ENCODE data around the gene PARP11. TPM values are rescaled to one million over a fixed set of nuclear protein-coding genes. Genes with fewer than 3 reads are reported as not detected.

PARP11 gene
- total RNA-seq, 4 donors from 2014 or later, result 3.9 to 10.0 (median 6.2) TPM

GRCh38 chr12:3805077-3805476 lies 68.1 kb downstream of the PARP11 start:
- H3K27ac ChIP-seq, result no peak overlapping the region
- H3K36me3 ChIP-seq, result peaks cover 0 to 37% of the 10 kb centered on the region in 2 donors
- TF ChIP-seq POLR2A (IDR thresholded peaks at IDR 0.05) (no peak), CTCF (IDR thresholded peaks at IDR 0.05) (no peak), EP300 (IDR thresholded peaks at IDR 0.05) (no peak), POLR2AphosphoS5 (IDR thresholded peaks at IDR 0.05) (no peak)
- H3K4me1 ChIP-seq, result no peaks in the 10 kb centered on the region
- no peak for ATAC-seq
- no peak overlapping the region for H3K4me3 ChIP-seq
- WGBS, 2 donors (ENCODE audit: low coverage in 1 of 2), result 75 to 78% methylated on average over 1 of the region's 1 CpG
- H3K27me3 ChIP-seq, result no peaks in the 10 kb centered on the region
- no peaks in the 10 kb centered on the region for H3K9me3 ChIP-seq

- no peak for ATAC-seq
- Histone ChIP-seq H3K27me3 (no peaks in the 10 kb centered on the region), H3K4me3 (no peak overlapping the region), H3K27ac (no peak overlapping the region), H3K36me3 (peaks cover 0 to 32% of the 10 kb centered on the region in 2 donors), H3K9me3 (no peaks in the 10 kb centered on the region), H3K4me1 (no peaks in the 10 kb centered on the region)
- 39 to 40% methylated on average over 13 to 14 of the region's 14 CpGs for WGBS, 2 donors (ENCODE audit: low coverage in 1 of 2)
- TF ChIP-seq CTCF (IDR thresholded peaks at IDR 0.05), result peak; percentile 58 to 78 (median 62)
- TF ChIP-seq POLR2A (IDR thresholded peaks at IDR 0.05), result no peak
These were observed 69.2 kb downstream of the PARP11 start for GRCh38 chr12:3803865-3804472.

- Histone ChIP-seq H3K4me3 (no peak overlapping the region), H3K9me3 (no peaks in the 10 kb centered on the region), H3K27ac (no peak overlapping the region), H3K36me3 (peaks cover 0 to 33% of the 10 kb centered on the region in 2 donors), H3K4me1 (no peaks in the 10 kb centered on the region), H3K27me3 (no peaks in the 10 kb centered on the region)
- no peak for ATAC-seq
- 62 to 76% methylated on average over 3 to 4 of the region's 5 CpGs for WGBS, 2 donors (ENCODE audit: low coverage in 1 of 2)
- TF ChIP-seq CTCF (IDR thresholded peaks at IDR 0.05), result no peak
- no peak for TF ChIP-seq POLR2A (IDR thresholded peaks at IDR 0.05)
- no peak for TF ChIP-seq EP300 (IDR thresholded peaks at IDR 0.05)
- TF ChIP-seq POLR2AphosphoS5 (IDR thresholded peaks at IDR 0.05), result no peak
These were observed 70.5 kb downstream of the PARP11 start for GRCh38 chr12:3802721-3803120.

- Histone ChIP-seq H3K4me3 (no peak overlapping the region), H3K36me3 (peaks cover 0 to 13% of the 10 kb centered on the region in 2 donors), H3K27ac (no peak overlapping the region), H3K4me1 (no peaks in the 10 kb centered on the region), H3K9me3 (no peaks in the 10 kb centered on the region), H3K27me3 (no peaks in the 10 kb centered on the region)
- TF ChIP-seq CTCF (IDR thresholded peaks at IDR 0.05) (no peak), POLR2A (IDR thresholded peaks at IDR 0.05) (no peak), EP300 (IDR thresholded peaks at IDR 0.05) (no peak), POLR2AphosphoS5 (IDR thresholded peaks at IDR 0.05) (no peak)
- 92 to 95% methylated on average over 3 of the region's 3 CpGs for WGBS, 2 donors (ENCODE audit: low coverage in 1 of 2)
- ATAC-seq, result no peak
These were observed 75.6 kb downstream of the PARP11 start for GRCh38 chr12:3797531-3798048.

- Histone ChIP-seq H3K27me3 (no peaks in the 10 kb centered on the region), H3K9me3 (no peaks in the 10 kb centered on the region), H3K27ac (no peak overlapping the region), H3K4me1 (no peaks in the 10 kb centered on the region), H3K36me3 (peaks cover 0 to 9% of the 10 kb centered on the region in 2 donors), H3K4me3 (no peak overlapping the region)
- ATAC-seq, result no peak
- no peak for TF ChIP-seq POLR2AphosphoS5 (IDR thresholded peaks at IDR 0.05)
- TF ChIP-seq POLR2A (IDR thresholded peaks at IDR 0.05), result no peak
- TF ChIP-seq CTCF (IDR thresholded peaks at IDR 0.05), result no peak
- WGBS, 2 donors (ENCODE audit: low coverage in 1 of 2), result 51 to 60% methylated on average over 1 to 4 of the region's 5 CpGs
These were observed 77.6 kb downstream of the PARP11 start for GRCh38 chr12:3795492-3796133.

Data from gastroesophageal sphincter (tissue), 4 donors.